GM21737 (cell line): Measurements from ENCODE around the gene KPNA3.
"Not testable (repeated sequence)": the region's sequence is repeated elsewhere in the genome, so short reads cannot be mapped to it uniquely, and the experiment has no call there.

ENCODE experiments used
- ATAC-seq: cut with Tn5 transposase; IDR thresholded peaks from one replicate; pipeline ENCODE4 v1.9.1; 2021; ENCODE audit warnings: mild to moderate bottlenecking, moderate library complexity; ENCODE audit not compliant: unreplicated experiment

KPNA3 gene, protein sequence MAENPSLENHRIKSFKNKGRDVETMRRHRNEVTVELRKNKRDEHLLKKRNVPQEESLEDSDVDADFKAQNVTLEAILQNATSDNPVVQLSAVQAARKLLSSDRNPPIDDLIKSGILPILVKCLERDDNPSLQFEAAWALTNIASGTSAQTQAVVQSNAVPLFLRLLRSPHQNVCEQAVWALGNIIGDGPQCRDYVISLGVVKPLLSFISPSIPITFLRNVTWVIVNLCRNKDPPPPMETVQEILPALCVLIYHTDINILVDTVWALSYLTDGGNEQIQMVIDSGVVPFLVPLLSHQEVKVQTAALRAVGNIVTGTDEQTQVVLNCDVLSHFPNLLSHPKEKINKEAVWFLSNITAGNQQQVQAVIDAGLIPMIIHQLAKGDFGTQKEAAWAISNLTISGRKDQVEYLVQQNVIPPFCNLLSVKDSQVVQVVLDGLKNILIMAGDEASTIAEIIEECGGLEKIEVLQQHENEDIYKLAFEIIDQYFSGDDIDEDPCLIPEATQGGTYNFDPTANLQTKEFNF

GRCh38 chr13:49792550-49793324, at the start of gene KPNA3:
Gene KPNA3, minus strand, starts transcription at chr13:49792682. Its CDS starts 176 bp downstream, at chr13:49792506.
- peak; percentile 84 for ATAC-seq

- ATAC-seq = no peak
Measured at GRCh38 chr13:49841964-49842363, 49.5 kb upstream of the KPNA3 start.

DNA sequence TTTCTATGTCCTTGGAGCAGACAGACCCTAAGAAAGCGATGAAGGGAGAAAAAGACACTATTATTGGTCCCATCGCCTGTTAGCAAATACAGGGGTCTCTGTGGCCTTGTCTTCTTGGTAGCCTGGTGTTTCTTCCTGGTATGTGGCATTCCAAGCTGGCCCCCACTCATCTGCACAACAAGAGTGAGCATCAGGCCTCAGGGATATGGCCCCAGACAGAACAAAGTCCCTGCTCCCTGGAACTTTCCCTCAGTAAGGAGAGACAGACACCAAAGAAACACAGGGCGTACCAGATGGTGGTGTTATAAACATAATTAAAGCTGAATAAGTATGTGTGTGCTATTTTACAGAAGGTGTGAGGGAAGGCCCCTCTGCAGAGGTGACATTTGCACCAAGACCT, 48.2 kb upstream of the KPNA3 start:
- no peak for ATAC-seq

GRCh38 chr13:49840266-49840665, 47.8 kb upstream of the KPNA3 start:
- no peak for ATAC-seq

GRCh38 chr13:49838989-49839388, 46.5 kb upstream of the KPNA3 start:
- ATAC-seq = no peak

DNA sequence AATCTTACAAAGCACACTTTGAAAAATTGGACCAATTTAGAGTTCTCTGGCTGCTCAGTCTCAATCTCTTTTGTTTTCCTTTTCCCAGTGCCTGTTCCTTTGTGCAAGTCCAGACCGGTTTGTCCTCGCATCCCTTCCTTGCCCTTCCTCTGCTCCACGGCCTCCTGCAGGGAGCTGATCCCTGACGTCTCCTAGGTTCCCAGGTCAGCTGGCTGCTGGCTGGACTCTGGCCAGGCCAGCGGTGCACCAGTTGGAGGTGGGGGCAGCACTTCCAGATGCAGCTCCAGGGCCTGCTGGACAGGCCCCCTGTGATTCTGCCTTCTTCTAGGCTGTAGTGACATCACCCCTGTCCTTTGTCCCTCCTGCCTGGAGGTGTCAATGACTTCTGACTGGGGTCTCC, 44.0 kb upstream of the KPNA3 start:
- no peak for ATAC-seq

GRCh38 chr13:49833402-49833801, 40.9 kb upstream of the KPNA3 start:
- ATAC-seq = no peak

- no peak for ATAC-seq
Measured at GRCh38 chr13:49831455-49831854, 39.0 kb upstream of the KPNA3 start.

DNA sequence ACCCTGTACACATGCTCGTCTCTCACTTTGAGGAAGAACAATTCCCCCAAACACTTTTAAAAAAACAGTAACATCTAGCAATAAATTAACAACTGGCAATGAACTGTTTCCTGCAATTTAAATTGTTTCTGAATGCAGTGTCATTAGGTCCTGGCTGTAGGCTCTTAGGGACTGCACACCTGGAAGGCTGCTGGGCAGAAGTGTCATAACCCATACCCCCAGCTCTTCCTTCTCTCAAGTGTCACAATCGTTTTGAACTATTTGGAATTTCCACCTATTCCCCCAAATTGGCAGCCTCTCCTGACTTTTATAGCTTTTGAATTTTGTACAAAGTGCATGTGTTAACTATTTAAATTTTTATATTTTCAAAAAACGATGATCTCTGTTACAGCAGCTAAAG, 38.2 kb upstream of the KPNA3 start:
- no peak for ATAC-seq

GRCh38 chr13:49829715-49830114, 37.2 kb upstream of the KPNA3 start:
- no peak for ATAC-seq

DNA sequence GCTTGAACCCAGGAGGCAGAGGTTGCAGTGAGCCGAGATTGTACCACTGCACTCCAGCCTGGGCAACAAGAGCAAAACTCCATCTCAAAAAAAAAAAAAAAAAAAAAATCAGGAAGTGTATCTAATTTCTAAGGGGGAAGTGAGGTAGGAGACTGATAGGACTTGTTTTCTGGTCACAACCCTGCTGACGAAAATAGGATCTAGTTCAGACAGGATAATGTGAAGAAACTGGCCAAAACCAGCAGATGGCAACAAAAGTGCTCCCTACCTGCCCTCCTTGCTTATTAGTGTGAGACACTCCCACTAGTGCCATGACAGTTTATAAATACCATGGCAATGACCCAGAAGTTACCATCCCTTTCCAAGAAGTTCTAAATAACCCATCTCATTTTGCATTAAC, 36.0 kb upstream of the KPNA3 start:
- no peak for ATAC-seq

DNA sequence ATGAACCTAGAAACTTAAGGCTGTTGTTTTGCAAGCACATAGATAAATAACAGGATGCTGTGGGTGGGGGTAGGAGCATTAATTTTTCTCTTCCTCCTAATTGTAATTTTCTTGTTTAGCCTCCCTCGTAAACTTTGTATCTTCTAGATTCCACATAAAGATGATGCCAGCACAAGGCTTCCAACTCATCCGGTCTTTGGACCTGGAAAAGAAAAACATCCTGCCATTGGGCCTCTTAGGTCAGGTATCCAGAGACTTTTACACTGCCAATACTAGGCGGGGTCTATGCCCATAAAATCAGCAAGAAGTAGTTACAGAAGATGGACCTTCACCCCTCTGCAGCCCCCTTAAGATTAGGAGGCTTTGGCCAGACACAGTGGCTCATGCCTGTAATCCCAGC, 35.4 kb upstream of the KPNA3 start:
- no peak for ATAC-seq

DNA sequence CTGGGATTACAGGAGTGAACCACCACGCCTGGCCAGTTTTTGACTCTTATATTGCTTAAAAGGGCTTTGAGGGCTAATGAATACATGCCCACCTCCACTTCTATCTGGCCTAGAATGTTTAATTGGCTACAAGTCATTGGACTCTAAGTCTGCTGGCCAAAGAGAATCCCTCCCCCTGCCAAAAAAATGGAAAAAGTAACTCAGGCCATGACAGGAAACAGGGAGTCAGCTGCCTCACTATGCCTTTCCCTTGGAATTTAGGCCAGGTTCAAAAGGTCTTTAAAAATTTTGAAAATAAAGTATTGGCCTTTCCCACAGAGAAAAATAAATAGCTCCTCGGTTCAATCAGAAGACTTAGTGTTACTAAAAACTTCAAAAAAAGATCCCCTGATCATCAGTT, 34.9 kb upstream of the KPNA3 start:
- ATAC-seq = no peak

GRCh38 chr13:49821216-49822009, 28.9 kb upstream of the KPNA3 start:
- no peak for ATAC-seq

- ATAC-seq = no peak
Measured at GRCh38 chr13:49820591-49821215, 28.2 kb upstream of the KPNA3 start.

GRCh38 chr13:49816047-49816446, 23.6 kb upstream of the KPNA3 start:
- not testable (repeated sequence) for ATAC-seq

DNA sequence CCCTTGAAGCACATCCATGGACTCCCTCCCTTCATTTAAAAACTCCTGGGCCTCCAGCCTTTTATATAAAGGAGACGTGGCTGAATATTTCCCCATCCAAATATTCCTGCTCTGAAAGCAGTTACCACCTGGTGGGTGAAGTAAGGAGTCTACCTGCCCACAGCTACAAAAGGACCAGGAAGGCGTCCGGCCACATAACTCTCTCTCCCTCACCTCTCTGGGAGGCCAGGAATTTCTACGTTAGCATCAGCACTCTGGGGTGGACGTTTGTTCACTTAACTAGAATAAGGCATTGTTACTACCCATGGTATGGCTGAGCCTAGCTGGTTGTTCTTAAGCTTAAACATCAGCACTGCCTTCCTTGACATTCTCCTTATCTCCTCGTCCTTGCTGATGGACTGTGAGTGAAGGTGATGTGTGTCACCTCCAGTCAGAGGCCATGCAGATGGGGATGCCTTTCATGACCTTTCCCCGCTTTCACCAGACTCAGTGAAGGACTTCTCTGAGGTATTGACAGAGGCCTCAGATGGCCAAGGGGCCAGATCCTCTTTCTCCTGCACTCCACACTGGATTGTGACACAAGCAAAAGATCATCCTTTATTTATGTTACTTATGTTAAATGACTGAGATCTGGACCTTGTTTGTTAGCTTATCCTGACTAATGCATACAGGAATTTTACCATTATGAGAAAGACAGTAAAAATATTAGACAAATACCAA, 22.2 kb upstream of the KPNA3 start:
- no peak for ATAC-seq

- no peak for ATAC-seq
Measured at GRCh38 chr13:49812812-49813211, 20.3 kb upstream of the KPNA3 start.

- no peak for ATAC-seq
Measured at GRCh38 chr13:49811527-49811908, 19.0 kb upstream of the KPNA3 start.
